Hair follicle dermal papilla cell (primary cell): Measurements from ENCODE around the gene MS4A12. TPM values are rescaled to one million over a fixed set of nuclear protein-coding genes. Genes with fewer than 3 reads are reported as not detected.

ENCODE experiments used
- total RNA-seq: library from RNA; depleted of rRNA; stranded (reverse); fragments of >200 nt; gene quantifications from 2 replicates; pipeline ENCODE4 v1.2.3, GENCODE V29; 2012

Gene MS4A12, protein sequence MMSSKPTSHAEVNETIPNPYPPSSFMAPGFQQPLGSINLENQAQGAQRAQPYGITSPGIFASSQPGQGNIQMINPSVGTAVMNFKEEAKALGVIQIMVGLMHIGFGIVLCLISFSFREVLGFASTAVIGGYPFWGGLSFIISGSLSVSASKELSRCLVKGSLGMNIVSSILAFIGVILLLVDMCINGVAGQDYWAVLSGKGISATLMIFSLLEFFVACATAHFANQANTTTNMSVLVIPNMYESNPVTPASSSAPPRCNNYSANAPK
- not detected in 2 replicates for total RNA-seq

DNA sequence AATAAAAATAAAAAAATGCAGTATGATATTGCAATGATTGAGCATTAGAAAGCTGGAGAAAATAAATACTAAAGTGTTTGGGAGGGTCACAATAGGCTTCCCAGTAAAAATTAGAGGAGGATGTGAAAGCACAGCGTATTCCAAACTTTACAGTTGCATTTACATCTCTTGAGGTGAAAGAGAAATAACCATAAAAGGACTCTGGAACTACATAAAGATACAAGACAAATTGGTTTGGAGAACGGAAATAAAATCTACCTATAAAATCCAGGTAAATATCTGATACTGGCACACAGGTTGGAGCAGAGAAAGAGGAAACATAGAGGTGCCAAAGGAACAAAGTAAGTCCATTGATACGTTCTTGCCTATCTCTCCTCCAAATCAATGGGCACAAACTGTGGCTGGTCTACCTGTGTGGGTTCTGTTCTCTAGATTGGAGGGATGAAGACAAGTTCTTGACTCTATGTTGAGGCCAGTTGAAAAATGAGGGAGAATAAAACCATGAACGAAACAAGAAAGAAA lies at the start of gene MS4A12:
TSS of gene MS4A12 (plus strand) at position 291 of the 522 bp plus-strand sequence. CDS start 4,541 bp downstream, outside the sequence.

DNA sequence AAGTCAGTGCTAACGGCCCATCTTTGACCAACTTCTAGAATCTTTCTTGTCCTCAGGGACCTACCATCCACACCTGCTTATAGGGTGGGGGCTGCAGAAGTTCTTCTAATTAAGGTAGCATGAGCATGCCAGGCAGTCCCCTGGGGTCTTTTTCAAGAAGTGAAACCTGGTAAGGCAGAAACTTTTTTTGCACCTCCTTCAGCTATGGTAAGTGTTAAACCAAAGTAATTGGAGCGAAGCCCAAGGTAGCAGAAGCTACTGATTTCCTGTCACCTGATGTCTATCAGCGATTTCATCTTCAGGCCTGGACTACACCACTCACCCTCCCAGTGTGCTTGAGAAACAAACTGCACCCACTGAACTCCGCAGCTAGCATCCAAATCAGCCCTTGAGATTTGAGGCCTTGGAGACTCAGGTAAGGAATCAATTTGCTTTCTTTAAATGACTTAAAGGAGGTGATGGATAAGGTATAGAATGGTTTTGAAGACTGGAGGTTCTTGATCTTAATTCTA lies 37.0 kb upstream of the MS4A12 start, which contains the start of gene MS4A1:
TSS of gene MS4A1 (plus strand) at position 317 of the 512 bp plus-strand sequence. CDS start 6,528 bp downstream, outside the sequence.

DNA sequence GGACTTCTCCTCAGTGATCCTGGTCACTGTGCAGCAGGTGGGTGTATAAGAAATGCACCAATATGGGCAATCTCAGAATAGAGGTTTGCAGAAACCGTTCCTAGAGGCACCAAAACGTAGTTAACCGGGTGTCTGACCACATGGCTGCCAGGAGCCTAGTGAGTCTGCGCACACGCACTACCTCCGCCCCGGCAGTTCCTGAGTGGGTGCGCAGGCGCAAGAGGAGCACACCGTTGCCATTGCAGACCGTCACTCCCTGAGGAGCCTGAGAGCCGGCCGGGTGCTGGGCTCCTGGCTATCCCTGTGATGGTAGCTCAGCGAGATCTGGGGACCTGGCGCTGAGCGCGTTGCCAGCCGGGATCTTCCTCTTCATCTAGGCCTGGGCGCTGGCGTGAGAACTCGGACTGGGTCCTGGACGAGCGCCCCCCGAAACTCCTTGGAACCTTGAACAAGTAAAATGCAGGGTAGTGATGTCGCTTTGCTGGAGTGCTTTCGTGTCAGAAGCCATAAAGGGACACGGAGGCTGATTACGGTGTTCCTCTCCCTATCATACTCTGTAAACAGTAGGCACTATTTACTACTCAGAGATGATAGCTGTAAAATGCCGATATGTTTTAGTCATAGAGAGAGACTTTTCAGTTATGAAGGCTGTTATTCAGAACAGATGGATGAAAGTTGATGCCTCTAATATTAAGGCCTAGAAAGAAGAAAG lies 22.7 kb downstream of the MS4A12 start, which contains the start of gene MS4A13:
TSS of gene MS4A13 (plus strand) at position 249 of the 712 bp plus-strand sequence. CDS start 2,692 bp downstream, outside the sequence.

Other genes starting within 250 kb of the MS4A12 start
- not detected in 2 replicates for gene MS4A4E, start 249.6 kb upstream of the MS4A12 start, total RNA-seq
- gene MS4A4A, start 212.1 kb upstream of the MS4A12 start, total RNA-seq, result not detected in 2 replicates
- gene MS4A6E, start 165.5 kb upstream of the MS4A12 start, total RNA-seq, result not detected in 2 replicates
- gene MS4A7, start 114.2 kb upstream of the MS4A12 start, total RNA-seq, result not detected in 2 replicates
- gene MS4A14, start 96.3 kb upstream of the MS4A12 start, total RNA-seq, result not detected in 2 replicates
- gene MS4A5, start 63.2 kb upstream of the MS4A12 start, total RNA-seq, result not detected in 2 replicates
- not detected in 2 replicates for gene MS4A1, start 36.9 kb upstream of the MS4A12 start, total RNA-seq
- gene MS4A13, start 22.6 kb downstream of the MS4A12 start, total RNA-seq, result not detected in 2 replicates
- not detected in 2 replicates for gene MS4A8, start 206.8 kb downstream of the MS4A12 start, total RNA-seq
- not detected in 2 replicates for gene MS4A18, start 231.9 kb downstream of the MS4A12 start, total RNA-seq